ENCODE measurements around the gene GLOD4.

DNA sequence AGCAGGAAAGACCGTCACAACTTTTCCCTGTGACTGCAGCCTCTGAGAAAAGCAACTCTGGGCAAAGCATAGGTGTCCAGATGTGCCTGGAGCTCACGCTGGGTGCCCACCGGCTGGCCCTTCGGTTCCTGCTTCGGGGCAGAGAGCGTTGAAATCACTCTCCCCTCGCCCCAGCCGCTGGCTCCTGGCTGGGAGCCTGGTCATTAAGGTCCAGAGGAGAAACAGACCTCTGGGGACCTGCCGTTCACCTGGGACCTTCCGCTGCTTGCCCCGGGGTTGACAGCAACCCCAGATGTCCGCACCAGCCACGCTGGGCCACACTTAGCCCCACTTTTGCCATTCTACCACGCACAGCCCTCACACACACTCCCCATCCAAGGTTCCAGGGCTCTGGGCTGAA lies 13.2 kb upstream of the GLOD4 start:
- TF ChIP-seq, protein P1, sequence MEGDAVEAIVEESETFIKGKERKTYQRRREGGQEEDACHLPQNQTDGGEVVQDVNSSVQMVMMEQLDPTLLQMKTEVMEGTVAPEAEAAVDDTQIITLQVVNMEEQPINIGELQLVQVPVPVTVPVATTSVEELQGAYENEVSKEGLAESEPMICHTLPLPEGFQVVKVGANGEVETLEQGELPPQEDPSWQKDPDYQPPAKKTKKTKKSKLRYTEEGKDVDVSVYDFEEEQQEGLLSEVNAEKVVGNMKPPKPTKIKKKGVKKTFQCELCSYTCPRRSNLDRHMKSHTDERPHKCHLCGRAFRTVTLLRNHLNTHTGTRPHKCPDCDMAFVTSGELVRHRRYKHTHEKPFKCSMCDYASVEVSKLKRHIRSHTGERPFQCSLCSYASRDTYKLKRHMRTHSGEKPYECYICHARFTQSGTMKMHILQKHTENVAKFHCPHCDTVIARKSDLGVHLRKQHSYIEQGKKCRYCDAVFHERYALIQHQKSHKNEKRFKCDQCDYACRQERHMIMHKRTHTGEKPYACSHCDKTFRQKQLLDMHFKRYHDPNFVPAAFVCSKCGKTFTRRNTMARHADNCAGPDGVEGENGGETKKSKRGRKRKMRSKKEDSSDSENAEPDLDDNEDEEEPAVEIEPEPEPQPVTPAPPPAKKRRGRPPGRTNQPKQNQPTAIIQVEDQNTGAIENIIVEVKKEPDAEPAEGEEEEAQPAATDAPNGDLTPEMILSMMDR (IDR thresholded peaks at IDR 0.05 in 8 of 11, conservative IDR thresholded peaks at IDR 0.05 in 3 of 11) = no peak
- TF ChIP-seq POLR2A (IDR thresholded peaks at IDR 0.05) (no peak), POLR2AphosphoS5 (IDR thresholded peaks at IDR 0.05) (no peak)

All from spleen (tissue), 7 donors.